Hepatocyte (in vitro differentiated cells): Measurements from ENCODE around the gene LYPD5.

Source experiments
- CTCF ChIP-seq: fragments of 200-600 bp; sonication (generic); IDR thresholded peaks from 2 replicates; pipeline ENCODE4 v1.5.1; 2016; ENCODE audit warnings: antibody characterized with exemption, mild to moderate bottlenecking; ENCODE audit not compliant: poor library complexity
- EZH2 ChIP-seq: fragments of 200-600 bp; sonication (generic); IDR thresholded peaks from 2 replicates; pipeline ENCODE4 v1.6.1; 2016; ENCODE audit warnings: antibody characterized with exemption, mild to moderate bottlenecking, borderline replicate concordance

GRCh38 chr19:43781630-43782310 is 20.5 kb downstream of the LYPD5 start:
- TF ChIP-seq CTCF (no peak), EZH2 (no peak)
